22Rv1 (cell line): ENCODE data around the gene CNTNAP2.

Experiments used
- CTCF ChIP-seq: fragments of 450-650 bp; IDR thresholded peaks from 2 replicates; pipeline ENCODE4 v1.5.1; 2017; ENCODE audit warnings: mild to moderate bottlenecking
- ZFX ChIP-seq: fragments of 450-650 bp; IDR thresholded peaks from 2 replicates; pipeline ENCODE4 v1.6.1; 2017; ENCODE audit warnings: antibody characterized with exemption, borderline replicate concordance

- TF ChIP-seq CTCF = no peak
- no peak for TF ChIP-seq ZFX
Measured at GRCh38 chr7:147952918-147953317, 1836.3 kb downstream of the CNTNAP2 start.
